NOMO-1 (cell line): Measurements from ENCODE around the gene EIF3L.
"Not testable (repeated sequence)": the region's sequence is repeated elsewhere in the genome, so short reads cannot be mapped to it uniquely, and the experiment has no call there.

Experiments
- DNase-seq, 2 experiments: peaks; one replicate each; lab custom pipeline; 2025; ENCODE audit not compliant: unreplicated experiment in 2 of 2; lab: John Stamatoyannopoulos, UW

EIF3L gene

GRCh38 chr22:37849089-37849751 lies at the start of gene EIF3L:
Gene EIF3L (plus strand): TSS chr22:37849419. CDS start chr22:37849450, 31 bp downstream.
- DNase-seq: peak; percentile 80 to 91

GRCh38 chr22:37799979-37800378 lies 49.2 kb upstream of the EIF3L start:
- not testable (repeated sequence) for DNase-seq

GRCh38 chr22:37801946-37802309 lies 47.3 kb upstream of the EIF3L start:
- no peak for DNase-seq

GRCh38 chr22:37802310-37803194 lies 46.7 kb upstream of the EIF3L start:
- peak; percentile 37 to 55 for DNase-seq

- DNase-seq: no peak
Observed at GRCh38 chr22:37803195-37803638, 46.0 kb upstream of the EIF3L start.

GRCh38 chr22:37803639-37804351 lies 45.4 kb upstream of the EIF3L start:
- DNase-seq: no peak

- DNase-seq: no peak
Observed at GRCh38 chr22:37804352-37804880, 44.8 kb upstream of the EIF3L start.

- DNase-seq: peak; percentile 50 to 74
Observed at GRCh38 chr22:37804881-37805809, 44.1 kb upstream of the EIF3L start.

- DNase-seq: no peak
Observed at GRCh38 chr22:37805810-37806277, 43.4 kb upstream of the EIF3L start.

GRCh38 chr22:37806409-37807333 lies 42.5 kb upstream of the EIF3L start:
- peak; percentile 34 to 48 for DNase-seq

- peak; percentile 92 to 96 for DNase-seq
Observed at GRCh38 chr22:37807410-37808293, 41.6 kb upstream of the EIF3L start, which contains the start of gene GCAT. Gene GCAT (plus strand): TSS chr22:37807934. CDS start chr22:37807968, 34 bp downstream.

GRCh38 chr22:37808294-37808657 lies 40.9 kb upstream of the EIF3L start:
- no peak for DNase-seq

- DNase-seq: no peak
Observed at GRCh38 chr22:37809672-37810333, 39.4 kb upstream of the EIF3L start.

GRCh38 chr22:37811867-37812266 lies 37.4 kb upstream of the EIF3L start:
- DNase-seq: no peak

GRCh38 chr22:37812869-37813678 lies 36.1 kb upstream of the EIF3L start:
- no peak for DNase-seq

GRCh38 chr22:37815593-37815992 lies 33.6 kb upstream of the EIF3L start:
- DNase-seq: no peak
